Measurements from ENCODE around the gene ZFYVE9. TPM values are rescaled to one million over a fixed set of nuclear protein-coding genes. Genes with fewer than 3 reads are reported as not detected.

The ZFYVE9 gene
- total RNA-seq, 6 experiments from 2014 or later = 15.4 to 18.9 (median 17.4) TPM

DNA sequence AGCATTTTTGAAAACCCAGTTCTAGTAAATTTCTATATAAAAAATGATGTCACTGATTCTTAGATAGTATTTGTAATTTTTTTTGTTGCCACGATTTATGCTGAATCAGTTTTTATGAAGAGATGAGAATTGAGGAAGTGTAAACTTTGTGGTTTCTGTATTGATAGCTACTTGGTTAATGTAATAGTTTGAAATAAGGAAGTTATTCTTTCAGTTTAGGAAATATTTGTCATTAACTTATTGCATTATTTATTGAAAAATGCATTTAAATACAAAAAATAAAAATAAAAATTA lies 97.8 kb downstream of the ZFYVE9 start:
- no peak for DNase-seq
- Mint-ChIP-seq H3K27me3 (ENCODE audit: insufficient read depth) (no peaks in the 10 kb centered on the region), H3K9me3 (no peaks in the 10 kb centered on the region), H3K4me3 (no peak overlapping the region), H3K36me3 (ENCODE audit: low read depth) (no peaks in the 10 kb centered on the region), H3K27ac (no peak overlapping the region), H3K4me1 (ENCODE audit: low read depth) (peaks cover 59% of the 10 kb centered on the region)
- no peak for TF ChIP-seq CTCF (IDR thresholded peaks at IDR 0.05)

DNA sequence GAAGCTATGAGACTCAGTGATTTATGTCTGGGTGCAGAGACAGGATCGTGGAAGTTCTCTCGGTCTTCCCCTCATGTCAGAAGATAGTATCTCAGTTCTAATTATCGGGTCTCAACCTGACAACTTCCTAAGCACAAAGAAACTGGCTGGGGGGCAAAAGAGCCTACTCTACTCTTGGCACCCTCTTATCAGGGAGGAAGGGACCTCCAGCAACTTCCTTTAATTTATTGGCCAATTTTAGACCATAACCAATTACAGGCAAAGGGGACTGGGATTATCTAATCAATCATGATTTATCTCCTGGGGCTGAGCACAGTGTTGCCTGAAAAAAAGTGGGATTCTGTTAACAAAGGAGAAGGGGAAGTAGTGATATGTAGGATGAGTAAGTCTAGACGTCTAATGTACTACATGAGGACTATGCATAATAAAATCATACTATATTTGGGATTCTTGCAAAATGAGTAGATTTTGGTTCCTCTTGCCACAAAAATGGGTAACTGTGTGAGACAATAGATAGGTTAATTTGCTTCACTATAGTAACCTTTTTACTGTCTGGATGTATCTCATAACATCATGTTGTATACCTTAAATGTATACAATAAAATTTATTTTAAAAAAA lies 98.8 kb downstream of the ZFYVE9 start:
- H3K4me1 Mint-ChIP-seq (ENCODE audit: low read depth) = peaks cover 48% of the 10 kb centered on the region
- TF ChIP-seq CTCF (IDR thresholded peaks at IDR 0.05) = no peak
- no peaks in the 10 kb centered on the region for H3K9me3 Mint-ChIP-seq
- H3K36me3 Mint-ChIP-seq (ENCODE audit: low read depth) = no peaks in the 10 kb centered on the region
- no peaks in the 10 kb centered on the region for H3K27me3 Mint-ChIP-seq (ENCODE audit: insufficient read depth)
- no peak for DNase-seq
- no peak overlapping the region for H3K27ac Mint-ChIP-seq
- H3K4me3 Mint-ChIP-seq = no peak overlapping the region

DNA sequence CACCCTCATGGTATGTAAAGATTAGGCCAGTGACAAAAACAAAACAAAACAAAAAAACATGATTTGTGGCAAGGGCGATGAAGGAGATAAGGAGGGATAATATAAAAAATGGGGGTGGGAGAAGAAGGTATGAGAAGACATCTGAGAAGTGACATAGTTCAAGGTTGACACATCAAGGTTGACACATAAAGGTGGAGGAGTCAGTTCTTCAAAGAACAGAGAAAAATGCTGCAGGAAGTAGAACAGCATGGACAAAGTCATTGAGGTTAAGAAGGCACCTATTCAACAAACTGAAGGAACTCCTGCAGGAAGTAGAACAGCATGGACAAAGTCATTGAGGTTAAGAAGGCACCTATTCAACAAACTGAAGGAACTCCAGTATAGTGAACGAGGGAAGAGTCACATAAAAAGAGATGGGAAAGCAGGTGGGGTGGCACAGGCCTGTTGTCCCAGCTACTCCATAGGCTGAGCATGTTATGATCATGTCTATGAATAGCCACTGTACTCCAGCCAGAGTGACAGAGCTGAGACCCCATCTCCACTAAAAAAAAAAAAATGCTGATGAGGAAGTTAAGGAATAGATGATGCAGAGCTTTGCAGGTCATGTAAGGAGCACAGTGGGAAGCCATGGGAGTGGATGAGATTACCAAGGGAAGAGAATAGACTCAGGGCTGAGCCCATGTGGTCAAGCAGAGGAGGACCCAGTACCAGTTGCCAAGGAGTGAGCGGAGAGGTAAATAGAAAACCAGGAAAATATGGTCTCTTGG lies 101.5 kb downstream of the ZFYVE9 start:
- Mint-ChIP-seq H3K4me3 (no peak overlapping the region), H3K36me3 (ENCODE audit: low read depth) (no peaks in the 10 kb centered on the region), H3K27me3 (ENCODE audit: insufficient read depth) (no peaks in the 10 kb centered on the region), H3K9me3 (no peaks in the 10 kb centered on the region), H3K4me1 (ENCODE audit: low read depth) (peaks cover 26% of the 10 kb centered on the region), H3K27ac (no peak overlapping the region)
- no peak for TF ChIP-seq CTCF (IDR thresholded peaks at IDR 0.05)
- DNase-seq = no peak

- H3K27me3 Mint-ChIP-seq (ENCODE audit: insufficient read depth) = no peaks in the 10 kb centered on the region
- H3K27ac Mint-ChIP-seq = no peak overlapping the region
- peaks cover 5% of the 10 kb centered on the region; the same call in 1 of the 2 replicates for H3K36me3 Mint-ChIP-seq (ENCODE audit: low read depth)
- no peak overlapping the region for H3K4me3 Mint-ChIP-seq
- H3K9me3 Mint-ChIP-seq = no peaks in the 10 kb centered on the region
- DNase-seq = no peak
- TF ChIP-seq CTCF (IDR thresholded peaks at IDR 0.05) = no peak
- no peaks in the 10 kb centered on the region for H3K4me1 Mint-ChIP-seq (ENCODE audit: low read depth)
These were observed 107.9 kb downstream of the ZFYVE9 start for GRCh38 chr1:52249831-52250230.

GRCh38 chr1:52253421-52253820 lies 111.5 kb downstream of the ZFYVE9 start:
- no peak for DNase-seq
- Mint-ChIP-seq H3K27ac (no peak overlapping the region), H3K9me3 (no peaks in the 10 kb centered on the region), H3K27me3 (ENCODE audit: insufficient read depth) (peaks cover 2% of the 10 kb centered on the region; the same call in 1 of the 2 replicates), H3K4me1 (ENCODE audit: low read depth) (no peaks in the 10 kb centered on the region), H3K36me3 (ENCODE audit: low read depth) (peaks cover 5% of the 10 kb centered on the region; the same call in 1 of the 2 replicates), H3K4me3 (no peak overlapping the region)
- no peak for TF ChIP-seq CTCF (IDR thresholded peaks at IDR 0.05)
